Prostate gland (tissue), 2 donors: ENCODE measurements around the gene SLC6A7.

Experiments
- POLR2A ChIP-seq: fragments of 450-650 bp; IDR thresholded peaks from one replicate; pipeline ENCODE4 v1.6.1; 2016; ENCODE audit warnings: antibody characterized with exemption, mild to moderate bottlenecking
- TF ChIP-seq, protein P1 (sequence below), 4 experiments: fragments of 200-600 bp in 2 of 4; fragments of 450-650 bp in 2 of 4; sonication (generic) in 2 of 4; IDR thresholded peaks; 1 replicate in 3 of 4; 2 replicates in 1 of 4; pipeline ENCODE4 v1.5.1; 2016 to 2019; ENCODE audit warnings: antibody characterized with exemption in 4 of 4, mild to moderate bottlenecking in 2 of 4, moderate library complexity in 2 of 4

DNA sequence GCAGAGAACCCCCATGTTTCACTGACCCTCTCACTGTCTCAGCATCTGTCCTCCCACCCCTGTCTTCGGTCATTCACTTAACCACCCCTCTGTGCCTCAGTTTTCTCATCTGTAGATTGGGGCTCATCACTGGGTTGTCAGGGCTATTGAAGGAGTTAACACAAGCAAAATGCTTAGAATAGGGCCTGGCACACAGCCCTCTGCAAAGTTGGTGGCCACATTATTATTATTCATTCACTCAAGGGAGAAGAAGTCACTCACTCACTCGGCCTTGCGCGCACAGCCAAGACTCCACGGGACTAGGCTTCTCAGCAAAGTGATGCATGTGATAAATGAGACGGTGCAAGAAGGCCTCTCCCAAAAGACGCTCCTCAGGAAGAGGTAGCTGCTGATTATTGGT is 42.2 kb upstream of the SLC6A7 start:
- TF ChIP-seq, protein P1, sequence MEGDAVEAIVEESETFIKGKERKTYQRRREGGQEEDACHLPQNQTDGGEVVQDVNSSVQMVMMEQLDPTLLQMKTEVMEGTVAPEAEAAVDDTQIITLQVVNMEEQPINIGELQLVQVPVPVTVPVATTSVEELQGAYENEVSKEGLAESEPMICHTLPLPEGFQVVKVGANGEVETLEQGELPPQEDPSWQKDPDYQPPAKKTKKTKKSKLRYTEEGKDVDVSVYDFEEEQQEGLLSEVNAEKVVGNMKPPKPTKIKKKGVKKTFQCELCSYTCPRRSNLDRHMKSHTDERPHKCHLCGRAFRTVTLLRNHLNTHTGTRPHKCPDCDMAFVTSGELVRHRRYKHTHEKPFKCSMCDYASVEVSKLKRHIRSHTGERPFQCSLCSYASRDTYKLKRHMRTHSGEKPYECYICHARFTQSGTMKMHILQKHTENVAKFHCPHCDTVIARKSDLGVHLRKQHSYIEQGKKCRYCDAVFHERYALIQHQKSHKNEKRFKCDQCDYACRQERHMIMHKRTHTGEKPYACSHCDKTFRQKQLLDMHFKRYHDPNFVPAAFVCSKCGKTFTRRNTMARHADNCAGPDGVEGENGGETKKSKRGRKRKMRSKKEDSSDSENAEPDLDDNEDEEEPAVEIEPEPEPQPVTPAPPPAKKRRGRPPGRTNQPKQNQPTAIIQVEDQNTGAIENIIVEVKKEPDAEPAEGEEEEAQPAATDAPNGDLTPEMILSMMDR (IDR thresholded peaks at IDR 0.05): no peak
- no peak for TF ChIP-seq POLR2A
